NB4 (cell line): ENCODE measurements around the gene OPTN.

Experiments
- CTCF ChIP-seq: IDR thresholded peaks from one replicate; pipeline ENCODE4 v1.5.1; 2012; ENCODE audit warnings: low read depth, low read length
- MYC ChIP-seq: IDR thresholded peaks from 2 replicates; pipeline ENCODE4 v1.6.1; 2011; ENCODE audit warnings: low read depth, low read length
- POLR2A ChIP-seq: IDR thresholded peaks from 2 replicates; pipeline ENCODE4 v1.6.1; 2011; ENCODE audit warnings: mild to moderate bottlenecking; ENCODE audit not compliant: insufficient read length; ENCODE audit errors: extremely low read depth
- TF ChIP-seq, protein P1 (sequence below): IDR thresholded peaks from 2 replicates; pipeline ENCODE4 v1.6.1; 2011; ENCODE audit warnings: low read depth, low read length

GRCh38 chr10:13078912-13079775, 20.8 kb upstream of the OPTN start:
- TF ChIP-seq CTCF (no peak), MYC (no peak), POLR2A (no peak)
- TF ChIP-seq, protein P1, sequence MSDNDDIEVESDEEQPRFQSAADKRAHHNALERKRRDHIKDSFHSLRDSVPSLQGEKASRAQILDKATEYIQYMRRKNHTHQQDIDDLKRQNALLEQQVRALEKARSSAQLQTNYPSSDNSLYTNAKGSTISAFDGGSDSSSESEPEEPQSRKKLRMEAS = no peak
